WERI-Rb-1 (cell line): ENCODE measurements around the gene IRF1.
A peak's percentile ranks its signal among the peaks of the same experiment; 100 is the strongest.

Experiments
- DNase-seq: peaks from one replicate; pipeline ENCODE4 v3.0.0-alpha.2; 2020
- H3K27ac ChIP-seq: fragments of 250-450 bp; sonication (Bioruptor Pico); 2 replicates; pipeline ENCODE4 v1.5.1; 2020; ENCODE audit warnings: mild to moderate bottlenecking, moderate library complexity
- H3K27me3 ChIP-seq: fragments of 250-450 bp; sonication (Bioruptor Pico); 2 replicates; pipeline ENCODE4 v1.5.1; 2021; ENCODE audit warnings: mild to moderate bottlenecking, low read depth, moderate library complexity; ENCODE audit not compliant: insufficient read depth, severe bottlenecking
- H3K36me3 ChIP-seq: fragments of 250-450 bp; sonication (Bioruptor Pico); 2 replicates; pipeline ENCODE4 v1.5.1; 2020; ENCODE audit warnings: mild to moderate bottlenecking, moderate library complexity
- H3K4me3 ChIP-seq: 2 replicates; pipeline ENCODE4 v1.5.1; 2011; ENCODE audit warnings: low read depth, mild to moderate bottlenecking, control low read depth, low read length
- H3K9me3 ChIP-seq: fragments of 250-450 bp; sonication (Bioruptor Pico); 2 replicates; pipeline ENCODE4 v1.5.1; 2021; ENCODE audit warnings: mild to moderate bottlenecking, moderate library complexity; ENCODE audit not compliant: severe bottlenecking
- CTCF ChIP-seq: IDR thresholded peaks from 2 replicates; pipeline ENCODE4 v1.5.1; 2011; ENCODE audit warnings: low read depth, mild to moderate bottlenecking, control low read depth, inconsistent platforms, low read length

Gene IRF1

GRCh38 chr5:132464156-132464939 is 26.2 kb downstream of the IRF1 start:
- 0 out of 2 replicates have a peak, but pooled peaks have one; percentile 3 for TF ChIP-seq CTCF
- no peak overlapping the region for H3K27ac ChIP-seq

GRCh38 chr5:132463811-132464155 is 26.8 kb downstream of the IRF1 start:
- H3K27ac ChIP-seq = no peak overlapping the region
- no peak overlapping the region for H3K4me3 ChIP-seq
- TF ChIP-seq CTCF = no peak
- DNase-seq = no peak
- no peaks in the 10 kb centered on the region for H3K27me3 ChIP-seq
- H3K36me3 ChIP-seq = no peaks in the 10 kb centered on the region
- no peaks in the 10 kb centered on the region for H3K9me3 ChIP-seq

More at GRCh38 chr5:132464156-132464939, 26.2 kb downstream of the IRF1 start:
- Histone ChIP-seq H3K4me3 (no peak overlapping the region), H3K27me3 (no peaks in the 10 kb centered on the region), H3K9me3 (no peaks in the 10 kb centered on the region), H3K36me3 (no peaks in the 10 kb centered on the region)
- DNase-seq = peak; percentile 41

- TF ChIP-seq CTCF = no peak
- H3K4me3 ChIP-seq = no peak overlapping the region
- no peak overlapping the region for H3K27ac ChIP-seq
- no peaks in the 10 kb centered on the region for H3K36me3 ChIP-seq
- DNase-seq = no peak
- no peaks in the 10 kb centered on the region for H3K27me3 ChIP-seq
- H3K9me3 ChIP-seq = no peaks in the 10 kb centered on the region
Measured at GRCh38 chr5:132462856-132463745, 27.5 kb downstream of the IRF1 start.

GRCh38 chr5:132462333-132462732 is 28.2 kb downstream of the IRF1 start:
- no peak overlapping the region for H3K4me3 ChIP-seq
- no peaks in the 10 kb centered on the region for H3K27me3 ChIP-seq
- H3K36me3 ChIP-seq = no peaks in the 10 kb centered on the region
- H3K27ac ChIP-seq = no peak overlapping the region
- DNase-seq = no peak
- no peak for TF ChIP-seq CTCF
- H3K9me3 ChIP-seq = no peaks in the 10 kb centered on the region

- no peak for TF ChIP-seq CTCF
- Histone ChIP-seq H3K9me3 (no peaks in the 10 kb centered on the region), H3K27ac (no peak overlapping the region), H3K27me3 (no peaks in the 10 kb centered on the region), H3K36me3 (no peaks in the 10 kb centered on the region), H3K4me3 (no peak overlapping the region)
- DNase-seq = no peak
Measured at GRCh38 chr5:132461569-132462070, 29.0 kb downstream of the IRF1 start.
